Measurements from ENCODE around the gene SUB1.

The SUB1 gene

GRCh38 chr5:32642276-32643002 is 57.1 kb downstream of the SUB1 start:
- no peaks in the 10 kb centered on the region for H3K4me1 ChIP-seq (ENCODE audit: control insufficient read depth, insufficient read depth, low read length)
- no peak overlapping the region for H3K4me3 ChIP-seq (ENCODE audit: insufficient read depth, low read depth, low read length)
- no peaks in the 10 kb centered on the region for H3K9me3 ChIP-seq (ENCODE audit: control insufficient read depth, low read length)
- H3K27me3 ChIP-seq (ENCODE audit: control insufficient read depth, insufficient read depth, low read length, poor library complexity, severe bottlenecking) = no peaks in the 10 kb centered on the region
- no peak overlapping the region for H3K27ac ChIP-seq (ENCODE audit: insufficient read depth, low read depth, low read length, poor library complexity, severe bottlenecking)
- H3K36me3 ChIP-seq (ENCODE audit: control insufficient read depth, insufficient read depth, low read length) = no peaks in the 10 kb centered on the region
- WGBS, 2 experiments = 95 to 100% methylated on average over 1 to 2 of the region's 2 CpGs

DNA sequence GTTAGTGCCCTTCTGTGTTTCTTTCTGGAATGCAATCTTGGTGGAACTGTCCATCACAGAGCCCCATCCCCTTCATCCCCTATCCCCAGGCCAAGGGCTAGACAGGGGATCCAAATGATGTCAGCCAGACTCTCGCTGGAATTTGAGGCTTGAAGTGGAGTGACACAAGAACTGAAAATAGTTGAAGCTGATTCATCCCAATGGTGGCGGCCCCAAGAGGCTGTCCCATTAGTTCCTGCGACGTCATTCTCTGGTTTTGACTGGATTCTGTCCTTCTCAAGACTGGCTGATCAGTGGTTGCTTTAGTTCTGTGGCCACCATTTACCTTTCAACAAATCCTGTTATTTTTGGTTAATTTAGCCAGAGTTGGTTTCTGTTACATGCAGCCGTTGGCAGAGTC is 59.9 kb downstream of the SUB1 start:
- 94% methylated on average over 5 of the region's 5 CpGs for WGBS, 2 experiments
- Histone ChIP-seq H3K27me3 (ENCODE audit: control insufficient read depth, insufficient read depth, low read length, poor library complexity, severe bottlenecking) (no peaks in the 10 kb centered on the region), H3K27ac (ENCODE audit: insufficient read depth, low read depth, low read length, poor library complexity, severe bottlenecking) (no peak overlapping the region), H3K4me3 (ENCODE audit: insufficient read depth, low read depth, low read length) (no peak overlapping the region), H3K4me1 (ENCODE audit: control insufficient read depth, insufficient read depth, low read length) (no peaks in the 10 kb centered on the region), H3K36me3 (ENCODE audit: control insufficient read depth, insufficient read depth, low read length) (no peaks in the 10 kb centered on the region), H3K9me3 (ENCODE audit: control insufficient read depth, low read length) (no peaks in the 10 kb centered on the region)

DNA sequence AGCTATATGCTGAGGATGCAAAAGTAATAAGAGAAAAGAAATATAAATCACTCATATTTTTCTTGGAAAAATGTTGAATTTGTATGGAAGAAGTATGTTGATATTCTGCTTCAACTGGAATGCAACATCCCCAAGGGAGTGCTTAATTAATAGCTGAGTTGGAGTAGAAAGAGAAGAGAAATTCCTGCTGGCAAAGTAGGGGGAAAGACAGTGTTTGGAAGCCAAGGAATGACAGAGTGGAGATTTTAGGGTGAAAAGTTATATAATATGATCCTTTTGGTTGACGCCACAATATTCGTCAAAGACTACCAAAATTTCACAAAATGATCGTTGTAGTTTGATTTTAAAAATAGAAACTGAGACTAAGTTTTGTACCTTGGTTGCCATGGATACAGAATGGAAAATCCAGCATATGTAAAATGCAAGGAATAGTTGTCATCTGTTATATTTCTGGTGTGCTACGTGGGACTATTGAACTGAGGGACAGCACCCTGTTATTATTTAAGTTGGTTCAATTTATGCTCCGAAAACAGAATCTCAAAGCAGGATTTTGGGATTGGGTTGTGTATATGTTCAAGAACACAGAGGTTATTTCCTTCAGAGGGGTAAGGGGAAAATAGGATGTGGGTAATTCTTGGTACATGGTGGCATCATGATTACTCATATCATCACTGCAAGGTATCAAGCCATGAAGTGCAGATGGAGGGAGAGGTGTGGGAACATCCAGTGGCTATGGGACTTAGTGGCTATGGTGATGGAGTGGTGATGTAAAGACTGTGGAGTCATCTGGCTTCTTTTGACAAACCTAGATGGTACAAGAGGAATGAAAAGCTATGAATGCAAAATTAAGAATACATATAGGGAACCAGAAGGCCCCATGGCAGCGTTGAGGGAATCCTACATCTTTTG is 61.0 kb downstream of the SUB1 start:
- no peaks in the 10 kb centered on the region for H3K27me3 ChIP-seq (ENCODE audit: control insufficient read depth, insufficient read depth, low read length, poor library complexity, severe bottlenecking)
- no peaks in the 10 kb centered on the region for H3K9me3 ChIP-seq (ENCODE audit: control insufficient read depth, low read length)
- H3K4me1 ChIP-seq (ENCODE audit: control insufficient read depth, insufficient read depth, low read length) = no peaks in the 10 kb centered on the region
- no peak overlapping the region for H3K4me3 ChIP-seq (ENCODE audit: insufficient read depth, low read depth, low read length)
- no peak overlapping the region for H3K27ac ChIP-seq (ENCODE audit: insufficient read depth, low read depth, low read length, poor library complexity, severe bottlenecking)
- no peaks in the 10 kb centered on the region for H3K36me3 ChIP-seq (ENCODE audit: control insufficient read depth, insufficient read depth, low read length)
- whole genome bisulfite sequencing, 2 experiments = 92 to 95% methylated on average over 6 of the region's 6 CpGs

- Histone ChIP-seq H3K4me3 (ENCODE audit: insufficient read depth, low read depth, low read length) (no peak overlapping the region), H3K4me1 (ENCODE audit: control insufficient read depth, insufficient read depth, low read length) (no peaks in the 10 kb centered on the region), H3K27ac (ENCODE audit: insufficient read depth, low read depth, low read length, poor library complexity, severe bottlenecking) (no peak overlapping the region), H3K9me3 (ENCODE audit: control insufficient read depth, low read length) (no peaks in the 10 kb centered on the region), H3K27me3 (ENCODE audit: control insufficient read depth, insufficient read depth, low read length, poor library complexity, severe bottlenecking) (no peaks in the 10 kb centered on the region), H3K36me3 (ENCODE audit: control insufficient read depth, insufficient read depth, low read length) (no peaks in the 10 kb centered on the region)
- whole genome bisulfite sequencing, 2 experiments = 90 to 96% methylated on average over 4 of the region's 4 CpGs
Measured at GRCh38 chr5:32651088-32651487, 65.7 kb downstream of the SUB1 start.

DNA sequence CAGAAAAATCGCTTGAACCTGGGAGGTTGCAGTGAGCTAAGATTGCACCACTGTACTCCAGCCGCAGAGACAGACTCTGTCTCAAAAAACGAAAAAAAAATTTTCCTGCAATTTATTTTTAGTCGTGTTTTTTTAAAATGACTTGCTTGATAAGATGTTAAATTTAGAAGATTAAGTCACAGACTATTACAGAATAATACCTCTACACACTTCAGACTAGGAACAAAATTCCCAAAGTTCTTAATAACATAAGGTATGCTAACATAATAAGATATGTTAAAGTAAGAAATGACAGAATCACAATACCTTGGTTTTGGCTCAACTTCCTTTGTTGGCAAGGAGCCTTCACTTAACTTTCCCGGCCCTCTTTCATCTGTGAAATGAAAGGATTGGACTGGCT is 66.3 kb downstream of the SUB1 start:
- H3K4me1 ChIP-seq (ENCODE audit: control insufficient read depth, insufficient read depth, low read length) = no peaks in the 10 kb centered on the region
- no peaks in the 10 kb centered on the region for H3K27me3 ChIP-seq (ENCODE audit: control insufficient read depth, insufficient read depth, low read length, poor library complexity, severe bottlenecking)
- H3K4me3 ChIP-seq (ENCODE audit: insufficient read depth, low read depth, low read length) = no peak overlapping the region
- H3K9me3 ChIP-seq (ENCODE audit: control insufficient read depth, low read length) = no peaks in the 10 kb centered on the region
- no peaks in the 10 kb centered on the region for H3K36me3 ChIP-seq (ENCODE audit: control insufficient read depth, insufficient read depth, low read length)
- no peak overlapping the region for H3K27ac ChIP-seq (ENCODE audit: insufficient read depth, low read depth, low read length, poor library complexity, severe bottlenecking)
- WGBS, 2 experiments = 80 to 97% methylated on average over 3 to 5 of the region's 5 CpGs
